Prostate gland (tissue), 2 donors: ENCODE data around the gene PRKAA1.

Experiments
- CTCF ChIP-seq, 4 experiments: fragments of 200-600 bp in 2 of 4; fragments of 450-650 bp in 2 of 4; sonication (generic) in 2 of 4; IDR thresholded peaks; 1 replicate in 3 of 4; 2 replicates in 1 of 4; pipeline ENCODE4 v1.5.1; 2016 to 2019; ENCODE audit warnings: antibody characterized with exemption in 4 of 4, mild to moderate bottlenecking in 2 of 4, moderate library complexity in 2 of 4
- POLR2AphosphoS5 ChIP-seq: sonication (generic); formaldehyde crosslinking; IDR thresholded peaks from one replicate; pipeline ENCODE4 v1.6.1; 2017; ENCODE audit warnings: antibody characterized with exemption

GRCh38 chr5:40784916-40785315 is 13.3 kb downstream of the PRKAA1 start:
- no peak for TF ChIP-seq CTCF (IDR thresholded peaks at IDR 0.05)
- no peak for TF ChIP-seq POLR2AphosphoS5
